ENCODE data around the gene SBF2. TPM values are rescaled to one million over a fixed set of nuclear protein-coding genes. Genes with fewer than 3 reads are reported as not detected.

The SBF2 gene
- total and polyA plus RNA-seq, 2 of the 13 experiments (the other 11 are each of a cell fraction or from before 2014, with no cell fraction given): 24.0 to 45.8 TPM

GRCh38 chr11:10023212-10023611, 270.8 kb downstream of the SBF2 start (continued):
- TF ChIP-seq, protein P1, sequence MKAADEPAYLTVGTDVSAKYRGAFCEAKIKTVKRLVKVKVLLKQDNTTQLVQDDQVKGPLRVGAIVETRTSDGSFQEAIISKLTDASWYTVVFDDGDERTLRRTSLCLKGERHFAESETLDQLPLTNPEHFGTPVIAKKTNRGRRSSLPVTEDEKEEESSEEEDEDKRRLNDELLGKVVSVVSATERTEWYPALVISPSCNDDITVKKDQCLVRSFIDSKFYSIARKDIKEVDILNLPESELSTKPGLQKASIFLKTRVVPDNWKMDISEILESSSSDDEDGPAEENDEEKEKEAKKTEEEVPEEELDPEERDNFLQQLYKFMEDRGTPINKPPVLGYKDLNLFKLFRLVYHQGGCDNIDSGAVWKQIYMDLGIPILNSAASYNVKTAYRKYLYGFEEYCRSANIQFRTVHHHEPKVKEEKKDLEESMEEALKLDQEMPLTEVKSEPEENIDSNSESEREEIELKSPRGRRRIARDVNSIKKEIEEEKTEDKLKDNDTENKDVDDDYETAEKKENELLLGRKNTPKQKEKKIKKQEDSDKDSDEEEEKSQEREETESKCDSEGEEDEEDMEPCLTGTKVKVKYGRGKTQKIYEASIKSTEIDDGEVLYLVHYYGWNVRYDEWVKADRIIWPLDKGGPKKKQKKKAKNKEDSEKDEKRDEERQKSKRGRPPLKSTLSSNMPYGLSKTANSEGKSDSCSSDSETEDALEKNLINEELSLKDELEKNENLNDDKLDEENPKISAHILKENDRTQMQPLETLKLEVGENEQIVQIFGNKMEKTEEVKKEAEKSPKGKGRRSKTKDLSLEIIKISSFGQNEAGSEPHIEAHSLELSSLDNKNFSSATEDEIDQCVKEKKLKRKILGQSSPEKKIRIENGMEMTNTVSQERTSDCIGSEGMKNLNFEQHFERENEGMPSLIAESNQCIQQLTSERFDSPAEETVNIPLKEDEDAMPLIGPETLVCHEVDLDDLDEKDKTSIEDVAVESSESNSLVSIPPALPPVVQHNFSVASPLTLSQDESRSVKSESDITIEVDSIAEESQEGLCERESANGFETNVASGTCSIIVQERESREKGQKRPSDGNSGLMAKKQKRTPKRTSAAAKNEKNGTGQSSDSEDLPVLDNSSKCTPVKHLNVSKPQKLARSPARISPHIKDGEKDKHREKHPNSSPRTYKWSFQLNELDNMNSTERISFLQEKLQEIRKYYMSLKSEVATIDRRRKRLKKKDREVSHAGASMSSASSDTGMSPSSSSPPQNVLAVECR (CRISPR knock-in tag; IDR thresholded peaks at IDR 0.05; ENCODE audit: borderline replicate concordance): no peak

DNA sequence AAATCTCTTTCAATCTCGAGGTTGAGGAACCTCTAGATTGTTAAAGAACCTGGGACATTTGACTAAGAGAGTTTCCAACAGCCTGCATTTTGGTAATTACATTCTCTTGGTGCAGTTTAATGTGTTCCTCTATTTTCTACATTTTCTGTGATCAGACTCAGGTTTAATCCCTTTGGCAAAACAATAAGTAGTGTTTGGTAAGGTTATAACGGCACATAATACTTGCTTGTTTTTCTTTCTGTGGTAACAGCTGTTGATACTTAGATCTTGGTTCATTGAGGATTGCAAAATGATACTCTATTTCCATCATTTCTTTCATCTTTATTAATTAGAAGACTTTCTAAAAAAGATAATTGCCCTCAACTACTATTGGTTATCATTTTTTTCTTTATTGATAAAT, 271.3 kb downstream of the SBF2 start:
- DNase-seq (ENCODE audit: low spot score) (no peak), ATAC-seq (no peak), FAIRE-seq (no peak)
- intact Hi-C loops (cut with micrococcal nuclease; ENCODE audit: unreplicated experiment): no loop called here
- Histone ChIP-seq H4K20me1 (ENCODE audit: insufficient read depth, low read length) (no peaks in the 10 kb centered on the region), H3K27me3 (ENCODE audit: control insufficient read depth in 1 of 2, insufficient read depth in 2 of 2, low read length in 2 of 2) (no peaks in the 10 kb centered on the region), H3K4me2 (ENCODE audit: low read depth, low read length) (no peak overlapping the region), H3K9me3 (ENCODE audit: low read length) (no peaks in the 10 kb centered on the region), H3K27ac (ENCODE audit: extremely low read length, insufficient read depth, low read length) (no peak overlapping the region), H3K4me1 (ENCODE audit: insufficient read depth, low read length) (peaks cover 22% of the 10 kb centered on the region), H3K9ac (ENCODE audit: insufficient read depth, low read depth, low read length) (no peak overlapping the region), H3K36me3 (replicated peaks in 1 of 2; ENCODE audit: control insufficient read depth in 1 of 2, insufficient read depth in 2 of 2, low read length in 2 of 2) (peaks cover 0 to 4% of the 10 kb centered on the region in 2 experiments; a peak in 2 of 5 replicates), H2AFZ (ENCODE audit: low read length) (no peak overlapping the region), H3K79me2 (ENCODE audit: insufficient read depth, low read length) (no peaks in the 10 kb centered on the region), H3K4me3 (replicated peaks in 1 of 3; ENCODE audit: insufficient read depth in 1 of 3, low read depth in 2 of 3, low read length in 3 of 3) (no peak overlapping the region)
- WGBS (ENCODE audit: low lambda C conversion rate): 87% methylated on average over 2 of the region's 2 CpGs
- in situ Hi-C loops (cut with HindIII; ENCODE audit: extremely low pct_ligation_motif_present, low pct_unique_long_range_greater_than_20kb): no loop called here
- ChIA-PET POLR2A (no interaction called here), CTCF (ENCODE audit: low intra/inter-chr PET ratio, low total read pairs) (no interaction called here)
- no TSS peak for BruUV-seq (replicated peaks)
- TF ChIP-seq ZEB1 (IDR thresholded peaks at IDR 0.05; ENCODE audit: insufficient replicate concordance, low read depth): no peak
- TF ChIP-seq, protein P2, sequence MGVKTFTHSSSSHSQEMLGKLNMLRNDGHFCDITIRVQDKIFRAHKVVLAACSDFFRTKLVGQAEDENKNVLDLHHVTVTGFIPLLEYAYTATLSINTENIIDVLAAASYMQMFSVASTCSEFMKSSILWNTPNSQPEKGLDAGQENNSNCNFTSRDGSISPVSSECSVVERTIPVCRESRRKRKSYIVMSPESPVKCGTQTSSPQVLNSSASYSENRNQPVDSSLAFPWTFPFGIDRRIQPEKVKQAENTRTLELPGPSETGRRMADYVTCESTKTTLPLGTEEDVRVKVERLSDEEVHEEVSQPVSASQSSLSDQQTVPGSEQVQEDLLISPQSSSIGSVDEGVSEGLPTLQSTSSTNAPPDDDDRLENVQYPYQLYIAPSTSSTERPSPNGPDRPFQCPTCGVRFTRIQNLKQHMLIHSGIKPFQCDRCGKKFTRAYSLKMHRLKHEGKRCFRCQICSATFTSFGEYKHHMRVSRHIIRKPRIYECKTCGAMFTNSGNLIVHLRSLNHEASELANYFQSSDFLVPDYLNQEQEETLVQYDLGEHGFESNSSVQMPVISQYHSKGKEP (CRISPR knock-in tag; IDR thresholded peaks at IDR 0.05): no peak
- TF ChIP-seq ZNF367 (CRISPR knock-in tag; IDR thresholded peaks at IDR 0.05; ENCODE audit: borderline replicate concordance): no peak
- no peak for TF ChIP-seq ZNF768 (CRISPR knock-in tag; IDR thresholded peaks at IDR 0.05)
- no peak for TF ChIP-seq ZBTB8A (CRISPR knock-in tag; IDR thresholded peaks at IDR 0.05; ENCODE audit: borderline replicate concordance, low read depth)
- no peak for TF ChIP-seq GTF3A (CRISPR knock-in tag; conservative IDR thresholded peaks at IDR 0.05)
- TF ChIP-seq HNRNPL (IDR thresholded peaks at IDR 0.05; ENCODE audit: low read depth, low read length): no peak
- TF ChIP-seq, protein P3, sequence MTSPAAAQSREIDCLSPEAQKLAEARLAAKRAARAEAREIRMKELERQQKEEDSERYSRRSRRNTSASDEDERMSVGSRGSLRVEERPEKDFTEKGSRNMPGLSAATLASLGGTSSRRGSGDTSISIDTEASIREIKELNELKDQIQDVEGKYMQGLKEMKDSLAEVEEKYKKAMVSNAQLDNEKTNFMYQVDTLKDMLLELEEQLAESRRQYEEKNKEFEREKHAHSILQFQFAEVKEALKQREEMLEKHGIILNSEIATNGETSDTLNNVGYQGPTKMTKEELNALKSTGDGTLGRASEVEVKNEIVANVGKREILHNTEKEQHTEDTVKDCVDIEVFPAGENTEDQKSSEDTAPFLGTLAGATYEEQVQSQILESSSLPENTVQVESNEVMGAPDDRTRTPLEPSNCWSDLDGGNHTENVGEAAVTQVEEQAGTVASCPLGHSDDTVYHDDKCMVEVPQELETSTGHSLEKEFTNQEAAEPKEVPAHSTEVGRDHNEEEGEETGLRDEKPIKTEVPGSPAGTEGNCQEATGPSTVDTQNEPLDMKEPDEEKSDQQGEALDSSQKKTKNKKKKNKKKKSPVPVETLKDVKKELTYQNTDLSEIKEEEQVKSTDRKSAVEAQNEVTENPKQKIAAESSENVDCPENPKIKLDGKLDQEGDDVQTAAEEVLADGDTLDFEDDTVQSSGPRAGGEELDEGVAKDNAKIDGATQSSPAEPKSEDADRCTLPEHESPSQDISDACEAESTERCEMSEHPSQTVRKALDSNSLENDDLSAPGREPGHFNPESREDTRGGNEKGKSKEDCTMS (CRISPR knock-in tag; conservative IDR thresholded peaks at IDR 0.05): no peak
- TF ChIP-seq ZNF430 (CRISPR knock-in tag; IDR thresholded peaks at IDR 0.05): no peak
- TF ChIP-seq TERF1 (CRISPR knock-in tag; IDR thresholded peaks at IDR 0.05): no peak
- TF ChIP-seq ZBTB43 (CRISPR knock-in tag; conservative IDR thresholded peaks at IDR 0.05): no peak
